NCI-H1417 (cell line): ENCODE measurements around the gene KLHL14.

ENCODE experiments used
- DNase-seq, 3 experiments: peaks; one replicate each; lab custom pipeline; 2025; lab: John Stamatoyannopoulos, UW

Gene KLHL14

DNA sequence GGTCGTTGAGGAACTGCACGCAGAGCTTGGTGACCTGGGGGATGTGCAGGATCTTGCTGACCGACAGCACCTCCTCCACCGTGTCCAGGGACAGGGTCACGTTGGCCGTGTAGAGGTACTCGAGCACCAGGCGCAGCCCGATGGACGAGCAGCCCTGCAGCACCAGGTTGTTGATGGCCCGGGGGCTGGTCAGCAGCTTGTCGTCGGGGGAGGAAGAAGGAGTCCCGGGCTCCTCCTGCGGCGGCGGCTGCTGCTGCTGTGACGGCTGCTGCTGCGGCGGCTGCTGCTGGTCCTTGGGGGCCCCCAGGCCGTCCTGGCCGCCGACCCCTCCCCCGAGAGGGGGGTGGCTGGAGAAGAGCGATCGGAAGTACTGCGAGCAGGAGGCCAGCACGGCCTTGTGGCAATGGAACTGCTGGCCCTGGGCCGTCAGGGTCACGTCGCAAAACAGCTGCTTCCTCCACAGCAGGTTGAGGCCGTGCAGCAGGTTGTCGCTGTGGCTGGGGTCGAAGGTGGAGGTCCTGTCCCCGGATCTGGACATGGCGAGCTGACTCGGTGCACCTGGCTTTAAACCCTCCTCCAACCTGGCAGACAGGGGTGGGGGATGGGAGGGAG is 2.7 kb downstream of the KLHL14 start:
- no peak for DNase-seq

DNA sequence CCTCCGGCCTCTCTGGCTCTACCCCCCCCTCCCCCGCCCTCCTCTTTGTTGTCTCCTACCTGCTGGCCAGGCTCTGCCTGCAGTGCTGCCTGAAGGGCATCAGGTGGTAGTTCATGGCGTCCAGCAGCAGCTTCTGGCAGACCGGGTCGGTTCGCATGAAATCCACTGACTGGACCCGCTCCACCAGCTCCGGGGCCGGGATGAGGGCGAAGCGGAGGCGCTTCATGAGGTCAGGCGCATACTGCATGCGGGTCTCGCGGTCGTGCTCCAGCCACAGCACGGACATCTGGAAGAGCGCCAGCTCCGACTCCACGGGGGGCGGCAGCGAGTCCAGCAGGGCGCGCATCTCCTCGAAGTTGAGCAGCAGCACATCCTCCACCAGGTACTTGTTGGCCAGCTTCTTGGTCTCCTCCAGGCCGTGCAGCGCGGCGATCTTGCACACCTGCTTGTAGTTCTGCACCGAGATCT is 3.2 kb downstream of the KLHL14 start:
- peak in 2 of 3 experiments; percentile 84 to 93 for DNase-seq

DNA sequence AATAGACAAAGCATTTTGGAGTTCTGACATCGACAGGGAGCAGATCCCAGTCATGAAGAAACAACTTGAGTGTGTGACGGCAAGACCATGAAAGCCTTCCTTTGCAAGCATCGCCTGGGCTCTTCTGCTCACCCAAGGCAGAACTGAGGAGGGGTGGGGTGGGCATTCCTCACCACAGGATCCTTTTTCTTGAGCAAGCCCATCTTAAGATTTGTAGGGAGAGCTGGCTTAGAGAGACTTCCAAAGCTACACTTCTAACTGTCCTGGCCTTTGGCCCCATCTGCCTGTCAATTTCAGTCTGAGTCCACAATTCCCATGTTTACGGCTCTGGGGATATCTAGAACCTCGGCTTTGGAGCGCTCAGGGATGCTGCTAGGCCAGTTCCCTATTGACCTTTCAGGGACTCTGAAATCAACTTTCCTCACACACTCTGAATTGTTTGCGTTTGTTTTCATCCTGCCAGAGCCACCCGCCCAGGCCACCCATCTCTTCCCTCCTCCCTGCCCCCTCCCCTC is 3.7 kb downstream of the KLHL14 start:
- peak in 1 of 3 experiments; percentile 74 for DNase-seq

DNA sequence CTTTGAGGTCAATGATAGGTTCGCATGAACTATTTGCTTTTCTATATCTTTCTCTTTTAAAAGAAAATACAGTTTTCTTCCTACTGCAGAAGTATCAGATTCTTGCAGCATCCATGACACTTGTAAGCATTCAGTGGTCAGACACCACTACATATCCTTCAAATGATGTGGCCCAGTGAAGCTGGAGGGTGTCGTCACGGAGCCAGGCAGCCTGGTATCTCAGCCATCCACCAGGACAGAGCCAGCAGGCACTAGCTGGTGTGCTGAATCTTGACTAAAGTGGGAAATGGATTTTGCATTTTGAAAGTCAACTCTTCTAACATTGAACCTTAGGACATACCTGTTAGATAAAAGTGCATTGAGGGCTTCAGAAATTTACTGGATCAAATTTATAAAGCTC is 5.4 kb downstream of the KLHL14 start:
- DNase-seq = peak in 2 of 3 experiments; percentile 28 to 35

DNA sequence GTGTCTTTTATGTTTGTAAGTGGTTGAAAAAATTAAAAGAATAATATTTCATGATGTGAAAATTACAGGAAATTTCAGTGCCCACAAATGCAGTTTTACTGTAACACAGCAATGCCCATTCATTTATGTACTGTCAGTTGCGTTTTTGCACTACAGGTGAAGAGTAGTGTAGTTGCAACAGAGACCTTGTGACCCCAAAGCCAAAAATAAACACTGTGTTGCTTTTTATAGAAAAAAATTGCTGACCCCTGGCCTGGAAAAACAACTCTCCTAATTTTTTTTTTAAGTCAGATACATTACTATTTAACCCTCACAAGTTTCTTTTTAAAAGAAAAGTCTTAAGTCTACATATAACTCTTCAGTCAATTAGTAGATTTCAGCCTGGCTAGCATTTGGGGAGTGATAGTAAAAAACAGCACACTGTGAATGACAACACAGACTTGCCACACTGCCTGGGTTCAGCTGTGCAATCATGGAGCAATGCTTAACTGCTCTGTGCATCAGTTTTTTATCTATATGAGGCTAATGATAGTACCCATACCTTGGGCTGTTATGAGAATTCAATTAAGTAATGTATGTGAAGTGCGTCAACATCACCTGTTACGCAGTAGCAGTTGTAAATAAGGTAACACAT is 8.1 kb downstream of the KLHL14 start:
- no peak for DNase-seq

DNA sequence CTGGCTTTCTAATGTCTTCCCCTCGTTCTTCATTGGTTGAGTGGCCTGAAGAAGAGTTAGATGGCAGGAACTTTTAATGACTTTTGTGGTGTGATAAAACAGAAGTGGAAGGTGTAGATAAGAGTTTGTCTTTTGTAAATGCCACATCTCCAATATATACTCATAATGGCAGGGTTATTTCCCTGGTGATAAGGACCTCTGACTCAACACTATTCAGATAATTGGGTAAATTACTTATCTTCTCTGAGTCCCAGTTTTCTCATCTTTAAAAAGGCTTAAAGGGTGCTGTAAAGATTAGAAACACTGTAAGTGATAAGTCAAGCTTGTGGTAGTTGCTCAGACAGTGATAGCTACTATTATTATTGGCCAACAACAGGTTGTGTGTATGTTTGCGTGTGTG is 9.5 kb downstream of the KLHL14 start:
- DNase-seq = no peak

DNA sequence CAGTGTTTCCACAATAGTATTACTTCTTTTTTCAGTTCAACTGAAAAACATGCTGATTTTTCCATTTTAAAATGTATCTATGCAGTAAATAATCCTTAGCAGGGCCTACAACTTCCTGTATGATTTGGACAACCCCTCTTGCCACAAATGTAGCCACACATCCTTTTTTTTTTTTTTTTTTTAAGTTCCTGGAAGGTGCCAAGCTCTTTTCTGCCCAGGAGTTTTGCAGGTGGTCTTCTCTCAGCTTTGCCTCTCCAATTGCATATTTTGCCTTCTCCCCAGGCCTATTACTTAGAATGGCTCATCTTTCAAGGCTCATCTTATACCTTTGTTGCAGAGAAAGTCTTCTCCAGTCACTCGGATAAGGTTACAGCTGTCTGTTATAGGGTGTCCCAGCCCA is 11.6 kb downstream of the KLHL14 start:
- no peak for DNase-seq

DNA sequence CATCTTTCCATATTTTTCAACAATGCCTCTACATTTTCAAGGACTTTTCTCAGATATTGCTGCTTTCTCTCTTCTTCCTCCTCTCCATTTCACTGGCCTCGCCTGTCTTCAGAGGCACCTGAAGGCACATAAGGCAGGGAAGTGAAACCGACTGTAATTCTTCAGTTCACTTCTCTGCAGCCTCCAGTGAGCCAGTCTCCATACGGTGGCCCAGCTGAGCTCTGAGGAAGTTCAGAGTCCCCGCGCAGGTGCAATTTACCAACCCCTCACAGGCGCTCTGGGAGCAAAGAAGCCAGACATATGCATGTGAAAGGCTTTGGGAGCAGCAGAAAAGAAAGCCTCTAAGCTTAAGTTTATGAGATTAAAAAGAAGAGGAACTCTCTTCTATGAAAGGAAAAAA is 12.4 kb downstream of the KLHL14 start:
- no peak for DNase-seq

DNA sequence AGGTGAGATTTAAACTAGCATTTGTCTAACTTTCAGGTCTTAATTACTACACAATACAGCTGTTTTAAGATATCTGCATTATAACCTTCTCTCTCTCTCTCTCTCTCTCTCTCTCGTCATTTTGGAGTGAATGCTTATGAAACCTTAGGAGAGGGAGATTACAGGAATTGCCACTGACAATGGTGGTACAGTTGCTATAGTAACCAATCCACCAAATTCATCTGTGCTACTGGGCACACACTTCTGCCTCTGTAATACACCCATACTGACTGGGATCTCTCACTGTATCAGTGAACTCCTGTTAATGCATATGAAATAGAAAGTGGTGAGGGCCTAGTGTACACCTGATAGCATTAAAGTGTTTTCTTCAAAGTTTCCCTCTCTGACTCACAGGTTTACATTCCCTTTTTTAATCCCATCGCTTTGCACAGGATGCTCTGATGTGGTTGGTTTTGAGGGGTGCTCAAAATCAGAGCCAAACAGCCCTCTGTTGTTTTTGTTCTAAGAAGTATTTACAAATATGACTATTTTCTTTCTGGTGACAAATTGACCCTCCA is 13.1 kb downstream of the KLHL14 start:
- DNase-seq = peak in 1 of 3 experiments; percentile 44

DNA sequence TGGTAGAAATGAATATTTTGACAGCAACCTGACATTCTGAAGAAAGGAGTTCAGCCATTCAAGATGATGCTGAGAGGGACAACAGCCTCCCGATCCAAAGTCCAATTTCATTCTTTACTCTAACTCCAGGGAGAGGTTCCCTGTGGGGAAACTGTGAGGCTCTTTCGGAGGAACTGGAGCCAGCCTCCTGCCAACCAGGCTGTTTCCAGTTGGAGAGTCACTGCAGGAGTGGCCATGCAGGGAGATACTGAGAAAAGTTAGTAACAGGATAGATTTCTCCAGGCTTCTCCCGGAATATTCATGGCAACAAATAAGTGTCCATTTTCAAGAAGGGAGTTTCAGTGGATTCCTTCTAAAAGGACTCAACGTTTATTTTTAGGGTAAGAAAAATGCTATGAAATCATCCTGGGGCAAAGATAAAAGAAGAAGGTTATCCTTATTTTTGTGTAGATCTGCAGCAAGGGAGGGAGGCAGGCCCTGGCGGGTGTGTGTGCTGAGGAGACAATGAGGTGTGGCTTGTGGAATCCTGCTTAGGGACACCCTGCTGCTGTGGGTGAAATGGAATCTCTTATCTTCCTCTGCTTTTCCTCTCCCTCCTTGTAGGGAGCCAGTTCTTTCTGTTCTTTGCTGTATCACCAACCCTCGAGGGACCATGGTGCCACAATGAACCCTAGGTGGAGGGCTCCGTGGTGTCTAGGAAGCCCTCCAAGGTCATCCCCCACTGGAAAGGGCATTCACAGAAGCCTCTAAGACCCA is 18.1 kb downstream of the KLHL14 start:
- no peak for DNase-seq

DNA sequence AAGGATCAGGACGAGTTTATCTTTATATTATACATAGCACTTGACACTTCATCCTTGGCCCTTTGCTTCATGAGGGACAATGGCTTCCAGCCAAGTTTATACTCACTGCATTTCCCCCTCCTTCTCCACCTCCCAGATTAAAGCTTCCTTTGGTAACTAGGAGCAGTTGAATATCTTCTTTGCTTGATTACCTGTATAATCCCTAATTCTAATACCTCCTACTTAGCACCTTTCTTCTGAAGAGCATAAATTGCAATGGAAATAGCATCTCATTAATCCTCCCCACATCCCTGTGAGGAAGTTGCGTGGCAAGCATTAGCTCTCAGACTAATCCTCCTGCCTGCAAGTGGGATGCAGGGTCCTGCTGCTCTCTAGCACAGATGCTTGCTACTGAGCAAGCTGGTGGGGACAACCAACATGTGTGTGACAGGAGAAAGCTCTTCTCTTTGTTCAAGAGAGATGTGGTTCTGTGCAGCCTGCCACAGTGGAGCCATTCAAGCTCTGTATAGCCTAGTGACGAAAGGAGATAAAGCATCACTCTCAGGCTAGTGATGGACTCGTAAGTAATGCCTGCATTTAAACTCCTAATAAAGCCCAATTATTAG is 19.1 kb downstream of the KLHL14 start:
- no peak for DNase-seq

DNA sequence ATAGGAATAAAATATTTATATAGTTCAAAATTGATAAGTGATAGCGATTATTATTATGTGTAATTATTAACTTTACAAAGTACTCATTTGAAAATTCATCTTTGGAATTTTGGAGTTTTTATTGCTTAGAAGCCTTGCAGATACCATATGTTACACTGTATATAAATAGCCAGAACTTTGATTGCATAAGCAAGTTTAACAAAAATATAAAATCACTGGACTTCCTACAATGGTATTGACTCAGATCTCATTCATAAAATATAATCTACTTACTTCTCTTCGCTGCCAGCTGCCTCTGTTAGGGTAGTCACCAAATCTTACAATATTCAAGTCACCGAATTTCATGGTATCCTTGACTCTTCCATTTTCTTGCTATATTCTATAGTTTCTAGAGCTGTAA is 22.5 kb downstream of the KLHL14 start:
- no peak for DNase-seq

DNA sequence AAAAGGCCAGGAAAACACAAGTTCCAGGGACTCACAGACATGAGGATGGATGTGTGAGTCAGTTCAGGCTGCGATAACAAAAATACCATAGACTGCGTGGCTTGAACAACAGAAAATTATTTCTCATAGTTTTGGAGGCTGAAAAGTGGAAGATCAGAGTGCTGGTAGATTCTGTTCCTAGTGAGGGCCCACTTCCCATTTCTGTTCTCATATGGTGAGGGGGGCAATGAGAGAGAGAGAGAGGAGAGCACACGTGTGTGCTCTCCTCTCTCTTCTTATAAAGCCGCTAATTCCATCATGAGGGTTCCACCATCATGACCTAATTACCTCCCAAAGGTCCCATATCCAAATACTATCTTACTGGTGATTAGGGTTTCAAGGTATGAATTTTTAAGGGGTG is 23.0 kb downstream of the KLHL14 start:
- no peak for DNase-seq

DNA sequence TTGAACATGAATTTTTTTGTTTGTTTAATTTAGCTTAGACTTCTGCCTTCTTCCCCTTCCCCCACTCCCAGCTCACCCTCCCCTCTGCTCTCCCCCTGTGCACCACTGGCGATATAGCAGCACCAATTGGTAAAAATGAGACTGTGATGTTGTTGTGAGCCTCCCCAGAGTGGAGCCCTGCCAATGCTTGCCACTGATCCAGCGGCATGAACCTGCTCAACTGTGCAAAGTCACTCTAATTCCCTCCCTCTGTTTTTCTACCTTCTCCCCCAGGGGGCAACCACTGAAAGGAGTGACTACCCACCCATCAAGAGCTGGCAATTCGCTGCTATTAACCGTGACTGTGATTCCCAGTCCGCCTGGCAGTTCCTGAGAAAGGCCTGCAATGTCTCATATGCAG is 30.2 kb downstream of the KLHL14 start:
- DNase-seq = no peak

DNA sequence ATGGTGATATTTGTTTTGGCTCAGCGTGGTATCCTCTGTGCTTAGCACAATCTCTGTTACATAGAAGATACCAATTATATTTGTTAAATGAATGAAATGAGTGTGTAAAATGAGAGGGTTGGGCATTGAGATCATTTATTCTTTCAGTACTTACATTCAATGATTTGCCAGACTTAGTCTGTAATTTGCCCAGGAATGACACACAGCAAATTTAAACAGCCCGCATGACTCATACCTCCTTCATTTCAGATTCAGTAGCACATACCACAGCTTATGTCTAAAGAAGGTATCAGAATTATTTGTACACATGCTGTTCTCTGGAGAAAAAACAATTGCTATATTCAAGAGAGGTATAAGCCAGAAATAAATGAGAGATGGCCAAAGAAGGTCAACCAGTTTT is 37.0 kb downstream of the KLHL14 start:
- peak in 2 of 3 experiments; percentile 29 to 67 for DNase-seq

DNA sequence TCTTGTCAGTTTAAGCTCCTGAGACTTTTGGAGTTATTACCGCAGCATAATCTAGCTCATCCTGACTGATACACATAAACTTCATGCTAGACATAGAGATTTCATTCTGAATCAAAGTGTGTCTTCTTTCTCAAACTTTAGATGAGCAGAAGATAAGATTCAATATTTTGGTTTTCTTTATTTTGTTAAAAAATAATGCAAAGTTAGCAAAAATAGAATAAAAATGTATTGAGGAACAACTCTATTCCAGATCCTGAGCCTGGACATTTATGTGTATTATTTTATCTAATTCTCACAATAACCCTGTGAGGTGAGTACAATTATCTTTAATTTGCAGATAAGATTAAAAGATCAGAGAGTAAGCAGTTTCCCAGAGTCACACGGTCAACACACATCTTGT is 38.4 kb downstream of the KLHL14 start:
- DNase-seq = no peak

DNA sequence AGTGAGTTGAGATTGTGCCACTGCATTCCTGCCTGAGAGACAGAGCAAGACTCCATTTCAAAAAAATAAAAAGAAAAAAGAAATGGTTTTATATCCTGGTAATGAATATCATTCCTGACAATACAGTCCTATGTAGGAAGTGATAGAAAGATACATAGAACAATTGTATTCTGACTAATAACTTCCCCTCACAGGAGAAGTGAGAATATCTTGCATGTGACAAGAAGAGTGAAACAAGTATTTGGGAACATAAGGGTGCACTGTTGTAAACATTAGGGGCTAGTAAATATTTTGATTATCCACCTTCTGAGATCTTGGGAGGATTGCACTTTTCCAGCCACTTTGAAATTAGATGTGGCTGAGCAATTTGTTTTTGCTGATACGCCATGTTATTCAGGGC is 40.7 kb downstream of the KLHL14 start:
- DNase-seq = no peak

DNA sequence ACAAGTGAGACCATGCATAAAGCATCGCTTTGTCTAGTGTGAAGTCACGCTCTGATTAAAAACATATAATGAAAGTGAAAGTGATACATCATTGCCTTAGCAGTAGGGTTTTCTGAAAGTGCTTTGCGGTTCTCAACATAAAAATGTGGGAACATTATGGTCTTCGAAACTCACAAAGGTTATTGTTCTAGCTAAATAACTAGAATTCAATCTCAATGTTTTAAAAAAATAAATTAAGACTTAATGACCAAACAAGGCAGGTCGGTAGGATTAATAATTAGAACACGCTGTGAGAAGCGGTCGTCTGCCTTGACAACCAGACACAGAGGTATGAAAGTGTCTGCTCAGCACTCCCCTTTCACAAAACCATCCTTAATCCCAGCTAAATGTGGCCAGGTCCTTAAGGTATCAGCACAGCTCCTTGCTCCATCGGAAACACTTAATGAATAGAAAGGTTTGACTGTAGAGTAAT is 42.2 kb downstream of the KLHL14 start:
- peak; percentile 51 to 93 (median 80) for DNase-seq

DNA sequence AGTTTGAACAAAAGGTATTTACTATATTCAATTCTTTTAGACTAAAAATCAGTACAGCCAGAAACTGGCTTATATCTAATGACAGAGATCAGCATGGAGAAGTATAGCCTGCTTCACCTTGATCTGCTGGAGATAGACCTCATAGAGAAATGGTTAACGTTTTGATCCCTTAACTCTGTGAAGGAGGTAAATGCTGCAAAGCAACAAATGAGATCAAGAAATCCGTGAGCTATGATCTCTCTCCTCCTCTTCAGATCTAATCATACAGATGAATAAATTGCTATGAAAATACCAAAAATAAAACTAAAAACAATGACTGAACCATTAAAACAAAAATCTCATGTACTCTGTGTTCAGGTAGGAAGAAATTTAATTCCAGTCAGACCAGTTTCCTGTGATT is 42.8 kb downstream of the KLHL14 start:
- DNase-seq = peak; percentile 7 to 84 (median 61)

DNA sequence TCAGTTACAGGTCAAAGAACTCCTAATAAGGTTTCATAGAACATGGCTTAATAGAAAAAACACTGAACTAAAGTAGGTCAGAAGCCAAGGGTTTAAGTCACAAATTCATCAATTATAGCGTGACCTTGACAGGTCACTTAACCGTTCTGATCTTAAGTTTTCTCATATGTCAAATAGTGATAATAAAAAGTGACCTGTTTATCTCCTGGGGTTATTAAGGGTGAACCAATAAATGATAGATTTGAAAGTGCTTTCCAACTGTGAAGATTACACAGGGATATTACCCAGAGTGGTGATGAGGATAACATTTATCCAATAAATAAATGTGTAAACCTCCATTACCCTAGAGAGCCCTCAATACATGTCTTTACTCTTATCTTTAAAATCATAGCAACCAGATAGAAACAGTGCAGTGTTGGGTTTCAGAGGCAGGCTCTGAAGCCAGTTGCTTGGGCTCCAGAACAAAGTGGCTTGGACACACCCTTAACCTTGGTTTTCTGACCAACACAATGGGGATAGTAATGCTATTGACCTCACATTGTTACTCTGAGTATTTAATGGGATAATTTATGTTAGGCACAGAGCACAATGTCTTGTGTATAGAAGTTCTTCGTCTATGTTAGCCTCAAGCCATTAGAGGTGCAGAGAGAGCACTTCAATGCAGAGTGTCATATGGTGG is 48.6 kb downstream of the KLHL14 start:
- DNase-seq = peak; percentile 23 to 92 (median 67)

DNA sequence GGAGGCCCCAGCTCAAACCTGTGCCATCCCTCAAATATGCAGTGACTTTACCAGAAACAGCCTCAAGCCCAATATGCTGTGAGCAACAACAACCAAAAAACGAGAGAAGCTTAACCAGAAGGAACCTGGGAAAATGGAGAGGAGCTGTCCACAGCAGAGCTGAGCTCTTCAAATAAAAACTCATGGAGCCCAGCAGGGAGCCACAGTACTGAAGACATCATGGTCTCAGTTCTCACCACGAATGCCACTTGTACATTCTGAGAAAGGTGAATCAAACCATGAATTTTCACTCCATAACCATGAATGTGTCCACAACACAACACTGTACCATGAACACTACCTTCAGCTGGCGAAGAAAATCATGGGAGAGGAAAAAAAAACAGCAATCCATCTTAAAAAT is 50.5 kb downstream of the KLHL14 start:
- no peak for DNase-seq
